Activated naive CD4-positive, alpha-beta T cell treated with anti-CD3 and anti-CD28 coated beads, Interleukin-2, amount 50 U/mL, for 24 hours (primary cell): ENCODE measurements around the gene MAGEA3.
"Not testable (repeated sequence)": the region's sequence is repeated elsewhere in the genome, so short reads cannot be mapped to it uniquely, and the experiment has no call there.

Source experiments
- H3K27ac Mint-ChIP-seq: one replicate; pipeline ENCODE4 v1.8.0; 2021; ENCODE audit warnings: mild to moderate bottlenecking, mixed read lengths
- H3K27me3 Mint-ChIP-seq: one replicate; pipeline ENCODE4 v1.8.0; 2021; ENCODE audit warnings: mixed read lengths
- H3K36me3 Mint-ChIP-seq: one replicate; pipeline ENCODE4 v1.8.0; 2021; ENCODE audit warnings: mixed read lengths
- H3K4me1 Mint-ChIP-seq: one replicate; pipeline ENCODE4 v1.8.0; 2021; ENCODE audit warnings: mixed read lengths
- H3K4me3 Mint-ChIP-seq: one replicate; pipeline ENCODE4 v1.8.0; 2021; ENCODE audit warnings: mild to moderate bottlenecking, mixed read lengths
- H3K9me3 Mint-ChIP-seq: one replicate; pipeline ENCODE4 v1.8.0; 2021; ENCODE audit warnings: mixed read lengths

MAGEA3 gene, protein sequence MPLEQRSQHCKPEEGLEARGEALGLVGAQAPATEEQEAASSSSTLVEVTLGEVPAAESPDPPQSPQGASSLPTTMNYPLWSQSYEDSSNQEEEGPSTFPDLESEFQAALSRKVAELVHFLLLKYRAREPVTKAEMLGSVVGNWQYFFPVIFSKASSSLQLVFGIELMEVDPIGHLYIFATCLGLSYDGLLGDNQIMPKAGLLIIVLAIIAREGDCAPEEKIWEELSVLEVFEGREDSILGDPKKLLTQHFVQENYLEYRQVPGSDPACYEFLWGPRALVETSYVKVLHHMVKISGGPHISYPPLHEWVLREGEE

DNA sequence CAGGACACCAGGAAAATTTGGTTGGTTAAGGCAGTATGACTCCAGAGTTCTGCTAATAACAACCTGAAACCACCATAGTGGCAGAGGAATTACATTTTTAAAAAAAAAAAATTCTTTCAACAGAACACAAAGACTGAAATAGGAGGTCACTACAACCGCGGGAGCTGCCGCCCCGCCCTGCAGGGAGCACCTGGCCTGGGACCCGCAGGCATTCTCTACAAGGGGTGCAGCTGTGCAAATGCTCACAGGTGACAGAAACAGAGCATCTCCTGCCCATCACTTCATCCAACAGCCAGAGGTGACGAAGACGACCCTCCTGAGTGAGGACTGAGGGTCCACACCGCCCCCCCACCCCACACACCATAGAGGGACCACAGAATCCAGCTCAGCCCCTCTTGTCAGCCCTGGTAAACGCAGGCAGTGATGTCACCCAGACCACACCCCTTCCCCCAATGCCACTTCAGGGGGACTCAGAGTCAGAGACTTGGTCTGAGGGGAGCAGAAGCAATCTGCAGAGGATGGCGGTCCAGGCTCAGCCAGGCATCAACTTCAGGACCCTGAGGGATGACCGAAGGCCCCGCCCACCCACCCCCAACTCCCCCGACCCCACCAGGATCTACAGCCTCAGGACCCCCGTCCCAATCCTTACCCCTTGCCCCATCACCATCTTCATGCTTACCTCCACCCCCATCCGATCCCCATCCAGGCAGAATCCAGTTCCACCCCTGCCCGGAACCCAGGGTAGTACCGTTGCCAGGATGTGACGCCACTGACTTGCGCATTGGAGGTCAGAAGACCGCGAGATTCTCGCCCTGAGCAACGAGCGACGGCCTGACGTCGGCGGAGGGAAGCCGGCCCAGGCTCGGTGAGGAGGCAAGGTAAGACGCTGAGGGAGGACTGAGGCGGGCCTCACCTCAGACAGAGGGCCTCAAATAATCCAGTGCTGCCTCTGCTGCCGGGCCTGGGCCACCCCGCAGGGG, at the start of gene MAGEA3:
Gene MAGEA3, plus strand, starts transcription at position 843 of the 980 bp plus-strand sequence. CDS start 2,039 bp downstream, outside the sequence.
- not testable (repeated sequence) for H3K36me3 Mint-ChIP-seq, H3K4me3 Mint-ChIP-seq, H3K27me3 Mint-ChIP-seq, H3K27ac Mint-ChIP-seq, H3K9me3 Mint-ChIP-seq, H3K4me1 Mint-ChIP-seq

DNA sequence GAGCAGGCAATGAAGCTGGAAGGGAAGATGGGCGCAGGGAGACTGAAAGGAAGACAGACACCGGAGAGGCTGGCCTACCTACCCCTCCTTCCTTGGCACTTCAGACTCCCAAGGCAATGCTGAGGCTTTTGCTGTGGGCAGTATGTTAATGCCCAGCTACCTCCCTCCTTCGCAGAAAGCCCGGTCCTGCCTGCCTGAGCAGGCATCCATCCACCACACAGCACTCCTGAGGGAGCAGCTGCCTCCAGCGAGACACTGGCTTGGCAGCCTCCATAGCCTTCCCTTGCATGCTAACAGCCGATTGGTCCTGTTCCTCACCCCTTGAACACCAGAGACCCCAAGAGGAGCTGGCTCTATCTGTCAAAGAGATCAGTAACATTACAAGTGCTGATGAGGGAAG, 46.5 kb upstream of the MAGEA3 start:
- no peaks in the 10 kb centered on the region for H3K4me1 Mint-ChIP-seq
- no peaks in the 10 kb centered on the region for H3K9me3 Mint-ChIP-seq
- peaks cover 2% of the 10 kb centered on the region for H3K27me3 Mint-ChIP-seq
- H3K4me3 Mint-ChIP-seq: no peak overlapping the region
- no peak overlapping the region for H3K27ac Mint-ChIP-seq
- H3K36me3 Mint-ChIP-seq: no peaks in the 10 kb centered on the region

DNA sequence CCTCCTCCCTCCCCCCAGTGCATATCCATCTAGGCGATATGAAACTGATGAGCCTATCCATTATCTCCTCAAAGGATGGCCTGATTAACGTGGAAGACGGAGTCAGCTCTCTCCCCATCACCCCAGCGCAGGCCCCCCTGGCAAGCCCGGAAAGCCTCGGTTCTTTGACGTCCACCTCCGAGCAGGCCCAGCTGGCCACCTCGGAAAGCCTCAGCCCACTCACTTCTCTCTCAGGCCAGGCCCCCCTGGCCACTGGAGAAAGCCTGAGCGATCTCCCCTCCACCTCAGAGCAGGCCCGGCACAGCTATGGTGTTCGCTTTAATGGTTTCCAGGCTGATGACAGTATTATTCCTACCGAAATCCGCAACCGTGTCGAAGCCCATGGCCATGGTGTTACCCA, 46.1 kb upstream of the MAGEA3 start:
- Mint-ChIP-seq H3K27me3 (peaks cover 2% of the 10 kb centered on the region), H3K4me1 (no peaks in the 10 kb centered on the region), H3K4me3 (no peak overlapping the region), H3K9me3 (no peaks in the 10 kb centered on the region), H3K36me3 (no peaks in the 10 kb centered on the region), H3K27ac (no peak overlapping the region)

DNA sequence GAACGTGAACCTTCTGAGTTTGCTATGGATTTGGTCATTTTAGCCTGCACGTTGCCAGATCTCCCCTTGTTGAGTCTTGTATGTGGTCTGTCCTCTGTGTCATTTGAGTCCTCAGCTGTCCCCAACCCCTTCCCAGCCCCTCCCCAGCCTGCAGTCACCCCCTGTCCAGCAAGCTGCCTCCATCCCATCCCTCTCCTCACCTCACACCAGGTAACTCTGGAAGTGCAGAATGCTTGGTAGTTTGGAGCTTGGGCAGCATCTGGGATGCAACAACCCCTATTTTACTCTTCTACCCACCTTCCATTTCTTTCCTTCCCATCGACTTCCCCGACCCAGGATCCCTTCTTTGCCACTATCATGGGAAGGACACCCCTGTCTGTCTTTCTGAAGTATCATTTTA, 42.5 kb upstream of the MAGEA3 start:
- Mint-ChIP-seq H3K4me3 (no peak overlapping the region), H3K27ac (no peak overlapping the region), H3K9me3 (no peaks in the 10 kb centered on the region), H3K36me3 (no peaks in the 10 kb centered on the region), H3K27me3 (peaks cover 2% of the 10 kb centered on the region), H3K4me1 (no peaks in the 10 kb centered on the region)

DNA sequence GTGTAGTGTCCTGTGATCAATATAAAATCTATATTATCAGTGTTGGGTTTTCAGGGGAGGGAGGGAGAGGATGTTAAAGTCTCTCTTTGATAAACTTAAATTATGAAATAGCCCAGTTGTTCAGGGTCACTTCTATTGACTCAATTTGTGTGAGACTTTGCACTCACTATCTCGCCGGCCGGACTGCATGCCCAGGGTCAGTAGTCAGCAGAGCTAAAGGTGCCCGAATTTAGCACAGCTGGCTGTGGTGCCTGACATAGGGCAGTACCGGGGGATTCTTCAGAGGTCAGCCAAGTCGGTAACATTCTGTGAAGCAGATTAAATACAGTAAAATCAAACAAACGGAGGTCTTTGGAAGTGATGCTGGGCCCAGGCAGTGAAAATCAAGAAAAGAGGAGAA, 41.7 kb upstream of the MAGEA3 start:
- peaks cover 2% of the 10 kb centered on the region for H3K27me3 Mint-ChIP-seq
- H3K9me3 Mint-ChIP-seq: no peaks in the 10 kb centered on the region
- H3K4me3 Mint-ChIP-seq: no peak overlapping the region
- no peaks in the 10 kb centered on the region for H3K36me3 Mint-ChIP-seq
- no peak overlapping the region for H3K27ac Mint-ChIP-seq
- no peaks in the 10 kb centered on the region for H3K4me1 Mint-ChIP-seq

DNA sequence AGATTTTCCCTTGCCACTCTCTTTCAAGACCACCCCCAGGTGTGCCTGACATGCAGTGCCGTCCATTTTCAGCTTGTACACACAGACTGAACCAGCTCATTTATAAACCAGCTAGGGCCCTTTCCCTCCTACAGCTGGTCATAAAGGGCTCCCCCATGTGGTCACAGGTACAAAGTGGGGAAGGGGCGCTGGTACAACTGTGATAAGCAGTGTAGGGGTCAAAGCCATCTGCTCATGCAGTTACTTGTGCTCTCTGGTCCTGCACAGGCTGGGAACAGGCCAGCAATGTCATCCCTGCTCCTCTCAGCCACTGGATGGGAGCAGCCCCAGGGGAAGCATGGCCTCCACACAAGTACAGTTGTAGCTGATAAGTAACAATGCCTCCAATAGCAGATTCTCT, 40.3 kb upstream of the MAGEA3 start:
- no peak overlapping the region for H3K27ac Mint-ChIP-seq
- no peaks in the 10 kb centered on the region for H3K4me1 Mint-ChIP-seq
- H3K27me3 Mint-ChIP-seq: peaks cover 3% of the 10 kb centered on the region
- no peak overlapping the region for H3K4me3 Mint-ChIP-seq
- no peaks in the 10 kb centered on the region for H3K9me3 Mint-ChIP-seq
- no peaks in the 10 kb centered on the region for H3K36me3 Mint-ChIP-seq

DNA sequence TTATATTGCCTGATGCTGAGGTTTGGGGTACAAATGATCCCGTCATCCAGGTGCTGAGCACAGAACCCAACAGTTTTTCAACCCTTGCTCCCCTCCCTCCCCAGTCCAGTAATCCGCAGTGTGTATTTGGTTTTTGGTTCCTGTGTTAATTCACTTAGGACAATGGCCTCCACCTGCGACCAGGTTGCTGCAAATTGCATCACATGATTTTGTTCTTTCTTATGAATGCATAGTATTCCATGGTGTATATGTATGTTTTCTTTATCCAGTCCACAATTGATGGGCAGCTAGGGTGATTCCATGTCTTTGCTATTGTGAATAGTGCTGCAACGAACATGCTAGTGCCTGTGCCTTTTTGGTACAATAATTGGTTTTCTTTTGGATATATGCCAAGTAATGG, 35.5 kb upstream of the MAGEA3 start:
- H3K27me3 Mint-ChIP-seq: peaks cover 4% of the 10 kb centered on the region
- no peaks in the 10 kb centered on the region for H3K4me1 Mint-ChIP-seq
- H3K36me3 Mint-ChIP-seq: peaks cover 2% of the 10 kb centered on the region
- no peak overlapping the region for H3K4me3 Mint-ChIP-seq
- H3K9me3 Mint-ChIP-seq: no peaks in the 10 kb centered on the region
- H3K27ac Mint-ChIP-seq: no peak overlapping the region

DNA sequence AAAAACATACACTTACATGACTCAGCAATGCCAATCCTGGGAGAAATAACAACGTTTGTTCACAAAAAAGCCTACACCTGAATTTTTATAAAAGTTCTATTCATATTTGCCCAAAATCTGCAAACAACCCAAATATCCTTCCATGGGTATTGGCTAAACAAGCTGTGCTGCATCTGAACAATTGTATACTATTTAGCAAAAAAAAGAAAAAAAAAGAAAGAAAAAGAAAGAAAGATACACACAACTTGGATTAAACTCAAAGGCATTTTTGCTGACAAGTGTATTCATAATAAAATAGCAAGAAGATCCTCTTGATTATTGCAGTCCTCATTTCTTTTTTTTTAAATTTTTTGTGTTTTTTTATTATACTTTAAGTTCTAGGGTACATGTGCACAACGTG, 24.5 kb upstream of the MAGEA3 start:
- Mint-ChIP-seq H3K36me3 (no peaks in the 10 kb centered on the region), H3K9me3 (no peaks in the 10 kb centered on the region), H3K27me3 (peaks cover 10% of the 10 kb centered on the region), H3K4me3 (no peak overlapping the region), H3K4me1 (no peaks in the 10 kb centered on the region), H3K27ac (no peak overlapping the region)

DNA sequence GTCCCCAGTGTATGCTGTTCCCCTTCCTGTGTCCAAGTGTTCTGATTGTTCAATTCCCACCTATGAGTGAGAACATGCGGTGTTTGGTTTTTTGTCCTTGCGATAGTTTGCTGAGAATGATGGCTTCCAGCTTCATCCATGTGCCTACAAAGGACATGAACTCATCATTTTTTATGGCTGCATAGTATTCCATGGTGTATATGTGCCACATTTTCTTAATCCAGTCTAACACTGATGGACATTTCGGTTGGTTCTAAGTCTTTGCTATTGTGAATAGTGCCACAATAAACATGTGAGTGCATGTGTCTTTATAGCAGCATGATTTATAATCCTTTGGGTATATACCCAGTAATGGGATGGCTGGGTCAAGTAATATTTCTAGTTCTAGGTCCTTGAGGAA, 23.9 kb upstream of the MAGEA3 start:
- H3K27ac Mint-ChIP-seq, H3K36me3 Mint-ChIP-seq, H3K9me3 Mint-ChIP-seq, H3K27me3 Mint-ChIP-seq, H3K4me1 Mint-ChIP-seq, H3K4me3 Mint-ChIP-seq: not testable (repeated sequence)

DNA sequence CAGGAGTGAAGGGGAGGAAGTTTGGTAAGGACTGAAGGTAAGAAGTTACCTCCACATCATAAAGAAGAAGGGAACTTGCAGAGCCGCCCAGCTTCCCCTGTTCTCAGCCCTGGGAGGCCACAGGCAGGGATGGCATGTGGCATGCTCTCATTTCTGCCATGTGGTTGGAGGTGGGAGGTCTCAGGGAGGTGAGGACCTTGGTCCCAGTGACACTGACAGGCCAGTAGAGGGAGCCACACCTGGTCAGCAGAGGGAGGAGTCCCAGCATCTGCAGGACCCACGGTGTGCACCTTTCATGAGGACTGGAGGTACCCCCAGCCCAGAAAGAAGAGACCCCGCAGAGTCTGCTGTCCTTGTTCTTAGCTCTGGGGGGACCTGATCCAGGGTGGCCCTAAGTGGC, 17.6 kb upstream of the MAGEA3 start:
- not testable (repeated sequence) for H3K9me3 Mint-ChIP-seq, H3K4me3 Mint-ChIP-seq, H3K36me3 Mint-ChIP-seq, H3K27me3 Mint-ChIP-seq, H3K27ac Mint-ChIP-seq, H3K4me1 Mint-ChIP-seq

DNA sequence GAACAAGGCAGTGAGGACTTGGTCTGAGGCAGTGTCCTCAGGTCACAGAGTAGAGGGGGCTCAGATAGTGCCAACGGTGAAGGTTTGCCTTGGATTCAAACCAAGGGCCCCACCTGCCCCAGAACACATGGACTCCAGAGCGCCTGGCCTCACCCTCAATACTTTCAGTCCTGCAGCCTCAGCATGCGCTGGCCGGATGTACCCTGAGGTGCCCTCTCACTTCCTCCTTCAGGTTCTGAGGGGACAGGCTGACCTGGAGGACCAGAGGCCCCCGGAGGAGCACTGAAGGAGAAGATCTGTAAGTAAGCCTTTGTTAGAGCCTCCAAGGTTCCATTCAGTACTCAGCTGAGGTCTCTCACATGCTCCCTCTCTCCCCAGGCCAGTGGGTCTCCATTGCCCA, 1.8 kb downstream of the MAGEA3 start:
- H3K36me3 Mint-ChIP-seq, H3K4me3 Mint-ChIP-seq, H3K27ac Mint-ChIP-seq, H3K9me3 Mint-ChIP-seq, H3K27me3 Mint-ChIP-seq, H3K4me1 Mint-ChIP-seq: not testable (repeated sequence)

DNA sequence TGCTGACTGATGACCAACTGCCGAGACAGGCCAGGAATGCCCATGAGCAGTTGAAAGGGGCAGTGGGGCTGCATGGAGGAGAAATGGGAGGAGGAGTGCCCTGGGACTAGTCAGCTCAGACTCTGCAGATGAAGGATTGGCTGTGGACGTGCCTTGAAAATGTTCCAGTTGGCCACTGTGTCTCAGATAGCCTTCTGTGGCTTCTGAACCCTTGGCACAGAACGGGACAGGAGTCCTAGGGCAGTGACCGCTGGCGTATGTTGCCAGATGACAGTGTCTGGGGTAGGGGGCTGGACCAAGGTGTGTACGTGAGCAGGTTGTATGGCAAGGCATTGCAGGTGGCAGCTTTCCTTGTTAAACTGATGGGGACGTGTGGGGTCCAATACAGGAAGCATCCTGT, 7.9 kb downstream of the MAGEA3 start:
- not testable (repeated sequence) for H3K9me3 Mint-ChIP-seq, H3K27me3 Mint-ChIP-seq, H3K36me3 Mint-ChIP-seq, H3K27ac Mint-ChIP-seq, H3K4me1 Mint-ChIP-seq, H3K4me3 Mint-ChIP-seq

DNA sequence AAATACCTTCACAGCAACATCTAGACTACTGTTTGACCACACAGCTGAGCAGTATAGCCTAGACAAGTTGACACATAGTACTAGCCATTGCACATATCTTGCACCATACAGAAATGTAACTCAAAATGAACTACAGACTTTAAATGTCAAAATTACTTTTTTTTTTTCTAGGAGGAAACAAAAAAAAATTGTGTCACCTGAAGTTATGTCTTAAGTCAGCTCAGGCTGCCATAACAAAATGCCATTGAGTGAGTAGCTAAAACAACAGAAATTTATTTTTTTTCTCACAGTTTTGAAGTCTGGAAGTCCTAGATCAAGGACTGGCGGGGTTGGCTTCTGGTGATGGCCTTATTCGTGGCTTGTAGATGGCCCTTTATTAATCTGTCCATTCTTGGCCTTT, 10.6 kb downstream of the MAGEA3 start, which contains the start of gene CSAG2:
Gene CSAG2, minus strand, starts transcription at position 101 of the 400 bp plus-strand sequence. CDS start 161 bp downstream, outside the sequence.
- not testable (repeated sequence) for H3K27me3 Mint-ChIP-seq, H3K9me3 Mint-ChIP-seq, H3K36me3 Mint-ChIP-seq, H3K4me3 Mint-ChIP-seq, H3K4me1 Mint-ChIP-seq, H3K27ac Mint-ChIP-seq

DNA sequence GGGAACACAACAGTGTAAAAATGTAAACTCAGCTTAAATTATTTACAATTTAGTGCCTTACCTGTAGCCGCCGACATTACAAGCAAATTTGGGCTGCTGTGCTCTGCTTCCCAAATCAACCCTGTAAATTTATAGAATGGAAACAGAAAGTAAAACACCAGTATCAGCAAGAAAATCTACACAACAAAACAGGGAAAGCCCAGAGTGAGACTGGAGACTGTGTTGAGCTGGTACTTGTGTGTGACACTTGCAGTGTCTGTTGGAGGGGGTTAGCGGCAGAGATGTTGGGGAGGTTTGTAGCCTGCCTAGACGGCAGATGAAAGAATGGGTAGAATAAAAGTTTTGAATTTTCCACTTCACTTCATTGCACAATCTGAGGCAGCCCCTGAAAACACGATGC, 14.6 kb downstream of the MAGEA3 start:
- H3K9me3 Mint-ChIP-seq, H3K36me3 Mint-ChIP-seq, H3K27me3 Mint-ChIP-seq, H3K27ac Mint-ChIP-seq, H3K4me3 Mint-ChIP-seq, H3K4me1 Mint-ChIP-seq: not testable (repeated sequence)

DNA sequence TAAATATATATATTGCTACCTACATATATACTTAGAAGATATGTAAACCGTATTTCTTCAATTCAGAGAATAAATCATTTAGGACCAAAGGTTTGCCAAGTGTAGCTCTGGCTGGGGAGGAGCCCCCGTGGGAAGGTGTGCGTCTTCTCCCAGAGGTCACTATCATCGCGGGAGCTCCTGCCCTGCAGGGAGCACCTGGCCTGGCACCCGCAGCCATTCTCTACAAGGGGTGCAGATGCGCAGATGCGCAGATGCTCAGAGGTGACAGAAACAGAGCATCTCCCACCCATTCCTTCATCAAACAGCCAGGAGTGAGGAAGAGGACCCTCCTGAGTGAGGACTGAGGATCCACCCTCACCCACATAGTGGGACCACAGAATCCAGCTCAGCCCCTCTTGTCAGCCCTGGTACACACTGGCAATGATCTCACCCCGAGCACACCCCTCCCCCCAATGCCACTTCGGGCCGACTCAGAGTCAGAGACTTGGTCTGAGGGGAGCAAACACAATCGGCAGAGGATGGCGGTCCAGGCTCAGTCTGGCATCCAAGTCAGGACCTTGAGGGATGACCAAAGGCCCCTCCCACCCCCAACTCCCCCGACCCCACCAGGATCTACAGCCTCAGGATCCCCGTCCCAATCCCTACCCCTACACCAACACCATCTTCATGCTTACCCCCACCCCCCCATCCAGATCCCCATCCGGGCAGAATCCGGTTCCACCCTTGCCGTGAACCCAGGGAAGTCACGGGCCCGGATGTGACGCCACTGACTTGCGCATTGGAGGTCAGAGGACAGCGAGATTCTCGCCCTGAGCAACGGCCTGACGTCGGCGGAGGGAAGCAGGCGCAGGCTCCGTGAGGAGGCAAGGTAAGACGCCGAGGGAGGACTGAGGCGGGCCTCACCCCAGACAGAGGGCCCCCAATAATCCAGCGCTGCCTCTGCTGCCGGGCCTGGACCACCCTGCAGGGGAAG, 15.5 kb downstream of the MAGEA3 start, which contains the start of gene MAGEA2B:
Gene MAGEA2B, plus strand, starts transcription at position 814 of the 973 bp plus-strand sequence. CDS start 2,479 bp downstream, outside the sequence.
- not testable (repeated sequence) for H3K4me1 Mint-ChIP-seq, H3K9me3 Mint-ChIP-seq, H3K27ac Mint-ChIP-seq, H3K4me3 Mint-ChIP-seq, H3K27me3 Mint-ChIP-seq, H3K36me3 Mint-ChIP-seq
